Parathyroid adenoma (tissue), 2 donors: ENCODE measurements around the gene C5orf52.
"Not testable (repeated sequence)": the region's sequence is repeated elsewhere in the genome, so short reads cannot be mapped to it uniquely, and the experiment has no call there.

ENCODE experiments used
- H2AFZ ChIP-seq: fragments of 300-600 bp; sonication (generic); one replicate; pipeline ENCODE4 v1.7.0; 2017; ENCODE audit warnings: antibody characterized with exemption, mild to moderate bottlenecking
- H3K27ac ChIP-seq: fragments of 300-600 bp; sonication (generic); one replicate; pipeline ENCODE4 v1.7.0; 2017
- H3K27me3 ChIP-seq: fragments of 300-600 bp; sonication (generic); one replicate; pipeline ENCODE4 v1.7.0; 2017; ENCODE audit warnings: low read length; ENCODE audit not compliant: control insufficient read depth, insufficient read depth
- H3K36me3 ChIP-seq: fragments of 300-600 bp; sonication (generic); one replicate; pipeline ENCODE4 v1.7.0; 2017; ENCODE audit warnings: low read length; ENCODE audit not compliant: control insufficient read depth, insufficient read depth
- H3K4me1 ChIP-seq: fragments of 300-600 bp; sonication (generic); one replicate; pipeline ENCODE4 v1.7.0; 2017; ENCODE audit warnings: control low read depth
- H3K4me2 ChIP-seq: fragments of 300-600 bp; sonication (generic); one replicate; pipeline ENCODE4 v1.7.0; 2017; ENCODE audit warnings: low read length
- H3K4me3 ChIP-seq: fragments of 300-600 bp; sonication (generic); one replicate; pipeline ENCODE4 v1.7.0; 2017; ENCODE audit warnings: low read depth, low read length
- H3K79me2 ChIP-seq: fragments of 300-600 bp; sonication (generic); one replicate; pipeline ENCODE4 v1.7.0; 2017; ENCODE audit warnings: control low read depth
- H3K9ac ChIP-seq: fragments of 300-600 bp; sonication (generic); one replicate; pipeline ENCODE4 v1.7.0; 2017; ENCODE audit warnings: mild to moderate bottlenecking
- H3K9me3 ChIP-seq: fragments of 300-600 bp; sonication (generic); one replicate; pipeline ENCODE4 v1.7.0; 2017; ENCODE audit warnings: low read length; ENCODE audit not compliant: control insufficient read depth
- TF ChIP-seq, protein P1 (sequence below): fragments of 300-600 bp; sonication (generic); IDR thresholded peaks from one replicate; pipeline ENCODE4 v1.7.0; 2017; ENCODE audit warnings: antibody characterized with exemption, mild to moderate bottlenecking
- donor health status: primary hyperparathyroidism.

C5orf52 gene

DNA sequence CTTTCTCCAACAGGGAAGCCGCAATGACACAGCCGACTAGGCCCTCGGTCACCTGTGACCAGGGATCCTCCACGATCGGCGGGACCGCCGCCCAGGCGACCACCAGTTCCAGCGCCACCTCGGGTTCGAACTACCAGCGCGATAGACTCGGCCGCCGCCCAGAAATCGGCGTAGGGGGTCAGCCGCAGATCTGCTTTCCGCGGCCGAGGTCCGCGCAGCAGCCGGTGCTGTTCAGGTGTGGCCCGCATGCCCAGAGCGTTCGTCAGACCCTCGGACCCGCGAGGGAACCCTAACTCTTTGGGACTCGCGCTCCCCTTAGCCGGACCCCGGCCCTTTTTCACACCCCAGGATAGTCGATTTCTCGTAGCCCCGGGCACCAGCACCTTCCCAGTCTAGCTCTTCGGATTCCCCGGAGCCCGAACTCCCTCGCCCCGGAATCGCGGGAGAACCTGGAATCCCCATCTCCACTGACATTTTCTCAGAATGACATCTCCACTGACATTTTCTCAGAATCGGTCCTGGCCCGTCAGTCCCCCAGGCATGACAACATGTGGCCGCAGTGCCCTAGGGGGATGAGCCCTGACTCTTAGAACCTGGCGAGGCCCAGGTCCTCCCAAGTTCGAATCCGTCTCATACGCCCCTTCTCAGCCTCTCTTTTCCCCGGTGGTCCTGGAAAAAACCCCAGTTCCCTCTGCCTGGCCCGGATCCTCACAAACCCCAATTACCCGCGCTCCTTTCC lies 428 bp downstream of the C5orf52 start:
- Histone ChIP-seq H3K27me3 (no peaks in the 10 kb centered on the region), H3K4me3 (peak overlapping the region; percentile 45), H3K4me1 (peaks cover 3% of the 10 kb centered on the region), H3K79me2 (no peaks in the 10 kb centered on the region), H3K9me3 (no peaks in the 10 kb centered on the region), H3K4me2 (peak overlapping the region; percentile 68), H2AFZ (peak overlapping the region; percentile 68), H3K9ac (no peak overlapping the region), H3K36me3 (no peaks in the 10 kb centered on the region), H3K27ac (no peak overlapping the region)
- TF ChIP-seq, protein P1, sequence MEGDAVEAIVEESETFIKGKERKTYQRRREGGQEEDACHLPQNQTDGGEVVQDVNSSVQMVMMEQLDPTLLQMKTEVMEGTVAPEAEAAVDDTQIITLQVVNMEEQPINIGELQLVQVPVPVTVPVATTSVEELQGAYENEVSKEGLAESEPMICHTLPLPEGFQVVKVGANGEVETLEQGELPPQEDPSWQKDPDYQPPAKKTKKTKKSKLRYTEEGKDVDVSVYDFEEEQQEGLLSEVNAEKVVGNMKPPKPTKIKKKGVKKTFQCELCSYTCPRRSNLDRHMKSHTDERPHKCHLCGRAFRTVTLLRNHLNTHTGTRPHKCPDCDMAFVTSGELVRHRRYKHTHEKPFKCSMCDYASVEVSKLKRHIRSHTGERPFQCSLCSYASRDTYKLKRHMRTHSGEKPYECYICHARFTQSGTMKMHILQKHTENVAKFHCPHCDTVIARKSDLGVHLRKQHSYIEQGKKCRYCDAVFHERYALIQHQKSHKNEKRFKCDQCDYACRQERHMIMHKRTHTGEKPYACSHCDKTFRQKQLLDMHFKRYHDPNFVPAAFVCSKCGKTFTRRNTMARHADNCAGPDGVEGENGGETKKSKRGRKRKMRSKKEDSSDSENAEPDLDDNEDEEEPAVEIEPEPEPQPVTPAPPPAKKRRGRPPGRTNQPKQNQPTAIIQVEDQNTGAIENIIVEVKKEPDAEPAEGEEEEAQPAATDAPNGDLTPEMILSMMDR: no peak

DNA sequence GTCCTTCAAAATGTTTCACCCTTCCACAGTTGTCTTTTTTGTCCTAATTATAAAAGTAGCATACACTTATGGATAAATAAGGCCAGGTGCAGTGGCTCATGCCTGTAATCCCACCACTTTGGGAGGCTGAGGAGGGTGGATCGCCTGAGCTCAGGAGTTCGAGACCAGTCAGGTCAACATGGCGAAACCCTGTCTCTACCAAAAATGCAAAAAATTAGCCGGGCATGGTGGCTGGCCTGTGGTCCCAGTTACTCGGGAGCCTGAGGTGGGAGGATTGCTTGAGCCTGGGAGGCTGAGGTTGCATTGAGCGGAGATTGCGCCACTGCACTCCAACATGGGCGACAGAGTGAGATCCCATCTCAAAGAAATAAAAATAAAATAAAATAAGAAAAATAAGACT lies 1.6 kb downstream of the C5orf52 start:
- TF ChIP-seq, protein P1: no peak
- no peak overlapping the region for H3K4me3 ChIP-seq
- no peaks in the 10 kb centered on the region for H3K27me3 ChIP-seq
- no peaks in the 10 kb centered on the region for H3K36me3 ChIP-seq
- H3K9me3 ChIP-seq: no peaks in the 10 kb centered on the region
- no peak overlapping the region for H3K9ac ChIP-seq
- H3K79me2 ChIP-seq: no peaks in the 10 kb centered on the region
- peaks cover 3% of the 10 kb centered on the region for H3K4me1 ChIP-seq
- H3K4me2 ChIP-seq: no peak overlapping the region
- no peak overlapping the region for H2AFZ ChIP-seq
- H3K27ac ChIP-seq: no peak overlapping the region

DNA sequence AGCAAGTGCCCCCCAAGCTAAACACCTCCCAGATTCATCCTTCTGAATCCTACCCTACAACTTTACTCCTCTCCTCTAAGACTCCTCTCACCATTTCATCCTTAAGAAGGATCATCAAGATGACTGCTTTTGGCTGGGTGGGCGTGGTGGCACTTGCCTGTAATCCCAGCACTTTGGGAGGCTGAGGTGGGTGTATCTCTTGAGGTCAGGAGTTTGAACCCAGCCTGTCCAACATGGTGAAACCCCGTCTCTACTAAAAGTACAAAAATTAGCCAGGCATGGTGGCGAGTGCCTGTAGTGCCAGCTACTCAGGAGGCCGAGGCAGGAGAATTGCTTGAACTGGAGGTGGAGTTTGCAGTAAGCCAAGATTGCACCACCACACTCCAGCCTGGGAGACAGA lies 3.0 kb downstream of the C5orf52 start:
- H3K27ac ChIP-seq, H3K9me3 ChIP-seq, H3K79me2 ChIP-seq, H3K27me3 ChIP-seq, H3K4me2 ChIP-seq, H2AFZ ChIP-seq, H3K4me3 ChIP-seq, H3K9ac ChIP-seq, H3K36me3 ChIP-seq, H3K4me1 ChIP-seq: not testable (repeated sequence)

DNA sequence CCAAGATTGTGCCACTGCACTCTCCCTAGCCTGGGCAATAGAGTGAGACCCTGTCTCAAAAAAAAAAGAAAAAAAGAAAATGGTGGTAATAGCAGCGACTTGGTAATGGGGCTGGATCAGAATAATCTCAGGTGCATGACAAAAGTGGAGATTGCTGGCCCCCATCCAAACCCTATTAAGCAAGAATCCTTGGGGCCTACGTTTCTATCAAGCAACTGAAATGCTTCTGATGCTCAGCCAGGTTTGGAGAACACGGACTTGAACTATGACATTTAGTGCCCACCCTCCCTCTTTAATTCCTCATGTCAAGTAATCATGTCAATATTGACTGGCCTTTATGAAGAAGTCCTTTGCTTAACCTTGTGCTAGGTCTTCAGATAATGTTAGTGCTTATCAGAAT lies 6.6 kb downstream of the C5orf52 start:
- Histone ChIP-seq H3K4me2 (no peak overlapping the region), H3K9me3 (no peaks in the 10 kb centered on the region), H3K27ac (no peak overlapping the region), H3K27me3 (no peaks in the 10 kb centered on the region), H3K9ac (no peak overlapping the region), H3K79me2 (no peaks in the 10 kb centered on the region), H3K4me3 (no peak overlapping the region), H3K4me1 (no peaks in the 10 kb centered on the region), H2AFZ (no peak overlapping the region), H3K36me3 (no peaks in the 10 kb centered on the region)
- TF ChIP-seq, protein P1: no peak

DNA sequence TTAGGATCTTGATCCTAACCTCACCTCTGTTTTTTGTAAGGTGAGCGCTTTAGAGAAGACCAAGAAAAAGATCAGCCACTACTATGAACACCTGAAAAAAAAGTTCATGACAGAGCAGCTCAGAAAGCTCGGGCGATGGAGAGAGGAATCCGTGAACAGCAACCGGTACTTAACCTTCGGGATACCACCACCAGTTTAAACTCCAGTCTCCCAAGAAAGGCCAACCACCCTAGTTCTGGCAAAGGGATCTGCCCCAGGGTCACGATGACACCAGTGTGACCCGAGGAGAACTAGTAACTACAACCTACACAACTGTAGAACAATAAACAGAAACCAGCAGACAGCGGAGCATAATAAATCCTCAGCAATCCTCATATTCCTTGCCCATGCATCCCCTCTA lies 8.5 kb downstream of the C5orf52 start:
- H3K9ac ChIP-seq: no peak overlapping the region
- H3K4me1 ChIP-seq: no peaks in the 10 kb centered on the region
- TF ChIP-seq, protein P1: no peak
- no peak overlapping the region for H3K4me3 ChIP-seq
- no peaks in the 10 kb centered on the region for H3K9me3 ChIP-seq
- H3K27ac ChIP-seq: no peak overlapping the region
- no peak overlapping the region for H2AFZ ChIP-seq
- H3K4me2 ChIP-seq: no peak overlapping the region
- H3K79me2 ChIP-seq: no peaks in the 10 kb centered on the region
- H3K27me3 ChIP-seq: no peaks in the 10 kb centered on the region
- H3K36me3 ChIP-seq: no peaks in the 10 kb centered on the region
